Measurements from ENCODE around the gene HPS1.

The HPS1 gene

GRCh38 chr10:98446661-98447221 is at the start of gene HPS1:
HPS1 (minus strand) TSS chr10:98446935; CDS start chr10:98443240, 3,695 bp downstream.
- DNase-seq = peak; percentile 2

GRCh38 chr10:98492763-98493162 is 46.0 kb upstream of the HPS1 start:
- no peak for DNase-seq

GRCh38 chr10:98489561-98490481 is 43.1 kb upstream of the HPS1 start:
- no peak for DNase-seq

GRCh38 chr10:98488669-98489430 is 42.1 kb upstream of the HPS1 start:
- DNase-seq = no peak

GRCh38 chr10:98487649-98488048 is 40.9 kb upstream of the HPS1 start:
- DNase-seq = no peak

GRCh38 chr10:98486421-98486820 is 39.7 kb upstream of the HPS1 start:
- no peak for DNase-seq

- no peak for DNase-seq
Measured at GRCh38 chr10:98485959-98486358, 39.2 kb upstream of the HPS1 start.

- DNase-seq = no peak
Measured at GRCh38 chr10:98483658-98484057, 36.9 kb upstream of the HPS1 start.

GRCh38 chr10:98482096-98482495 is 35.4 kb upstream of the HPS1 start:
- no peak for DNase-seq

- DNase-seq = peak; percentile 35
Measured at GRCh38 chr10:98481404-98481945, 34.7 kb upstream of the HPS1 start.

- DNase-seq = no peak
Measured at GRCh38 chr10:98478430-98479222, 31.9 kb upstream of the HPS1 start.

GRCh38 chr10:98477861-98478260 is 31.1 kb upstream of the HPS1 start:
- no peak for DNase-seq

- no peak for DNase-seq
Measured at GRCh38 chr10:98474628-98475027, 27.9 kb upstream of the HPS1 start.

- no peak for DNase-seq
Measured at GRCh38 chr10:98472196-98472595, 25.5 kb upstream of the HPS1 start.

GRCh38 chr10:98470850-98471249 is 24.1 kb upstream of the HPS1 start:
- no peak for DNase-seq

- DNase-seq = no peak
Measured at GRCh38 chr10:98469001-98469931, 22.5 kb upstream of the HPS1 start.

- peak; percentile 55 for DNase-seq
Measured at GRCh38 chr10:98467506-98468318, 21.0 kb upstream of the HPS1 start.

- no peak for DNase-seq
Measured at GRCh38 chr10:98466861-98467505, 20.2 kb upstream of the HPS1 start.

- DNase-seq = no peak
Measured at GRCh38 chr10:98465866-98466265, 19.1 kb upstream of the HPS1 start.

All from NCI-H1694 (cell line).